GM21576 (cell line): ENCODE data around the gene HUNK.
"Not testable (repeated sequence)": the region's sequence is repeated elsewhere in the genome, so short reads cannot be mapped to it uniquely, and the experiment has no call there.

Source experiments
- ATAC-seq: cut with Tn5 transposase; IDR thresholded peaks from one replicate; pipeline ENCODE4 v1.9.1; 2021; ENCODE audit warnings: mild to moderate bottlenecking, moderate library complexity; ENCODE audit not compliant: unreplicated experiment

HUNK gene

GRCh38 chr21:31993826-31994825, 121.3 kb downstream of the HUNK start:
- no peak for ATAC-seq

GRCh38 chr21:31997191-31997590, 124.4 kb downstream of the HUNK start:
- ATAC-seq = no peak

- ATAC-seq = no peak
Measured at GRCh38 chr21:31999810-32000468, 127.1 kb downstream of the HUNK start.

GRCh38 chr21:32001390-32001789, 128.6 kb downstream of the HUNK start:
- ATAC-seq = no peak

- no peak for ATAC-seq
Measured at GRCh38 chr21:32003411-32003810, 130.6 kb downstream of the HUNK start.

GRCh38 chr21:32004291-32004690, 131.5 kb downstream of the HUNK start:
- no peak for ATAC-seq

- no peak for ATAC-seq
Measured at GRCh38 chr21:32007456-32007855, 134.6 kb downstream of the HUNK start.

DNA sequence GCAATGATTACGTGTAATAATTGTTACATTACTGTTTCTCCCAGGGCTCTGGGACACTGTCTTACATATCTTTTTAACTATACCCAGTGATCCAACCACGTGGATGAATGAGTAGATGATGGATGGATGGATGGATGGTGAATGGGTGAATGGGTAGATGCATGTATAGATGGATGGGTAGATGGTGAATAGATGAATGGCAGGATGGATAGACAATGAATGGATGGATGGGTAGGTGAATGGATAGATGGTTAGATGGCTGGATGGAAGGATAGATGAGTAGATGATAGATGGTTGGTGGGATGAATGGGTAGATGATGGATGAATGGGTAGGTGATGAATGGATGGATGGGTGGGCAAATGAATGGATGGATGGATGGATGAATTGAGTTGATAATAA, 135.9 kb downstream of the HUNK start:
- no peak for ATAC-seq

DNA sequence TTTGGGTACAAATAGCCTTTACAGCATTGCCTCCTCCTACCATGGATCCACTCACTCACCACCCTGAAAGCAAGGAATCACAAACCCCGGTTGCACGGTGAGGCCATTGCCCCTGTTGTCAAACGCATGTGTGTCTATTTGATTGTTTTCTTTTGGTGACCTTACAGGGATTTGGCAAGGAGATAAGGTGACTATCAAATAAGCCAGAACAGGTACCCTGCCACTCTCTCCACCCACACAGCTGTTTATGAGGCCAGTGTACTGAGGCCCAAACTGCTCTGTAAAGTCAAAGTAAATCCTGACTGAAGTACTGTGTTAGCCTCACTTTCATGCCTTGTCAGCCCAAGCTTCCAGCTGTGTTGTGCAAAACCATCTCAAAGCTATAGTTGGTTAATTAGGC, 136.4 kb downstream of the HUNK start:
- no peak for ATAC-seq

GRCh38 chr21:32015461-32016139, 142.8 kb downstream of the HUNK start:
- ATAC-seq = no peak

DNA sequence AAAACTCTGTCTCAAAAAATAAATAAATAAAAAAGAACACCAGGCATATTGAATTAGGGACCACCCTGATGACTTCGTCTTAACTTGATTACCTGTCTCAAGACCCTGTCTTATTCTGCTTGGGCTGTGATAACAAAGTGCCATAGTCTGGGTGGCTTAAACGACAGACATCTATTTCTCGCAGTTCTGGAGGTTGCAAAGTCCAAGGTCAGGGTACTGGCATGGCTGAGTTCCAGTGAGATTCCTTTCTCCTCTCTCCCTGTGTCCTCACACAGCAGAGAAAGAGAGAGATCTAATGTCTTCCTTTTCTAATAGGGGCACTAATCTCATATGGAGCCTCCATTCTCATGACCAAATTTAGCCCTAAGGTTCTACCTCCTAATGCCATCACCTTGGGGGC, 145.6 kb downstream of the HUNK start:
- no peak for ATAC-seq

DNA sequence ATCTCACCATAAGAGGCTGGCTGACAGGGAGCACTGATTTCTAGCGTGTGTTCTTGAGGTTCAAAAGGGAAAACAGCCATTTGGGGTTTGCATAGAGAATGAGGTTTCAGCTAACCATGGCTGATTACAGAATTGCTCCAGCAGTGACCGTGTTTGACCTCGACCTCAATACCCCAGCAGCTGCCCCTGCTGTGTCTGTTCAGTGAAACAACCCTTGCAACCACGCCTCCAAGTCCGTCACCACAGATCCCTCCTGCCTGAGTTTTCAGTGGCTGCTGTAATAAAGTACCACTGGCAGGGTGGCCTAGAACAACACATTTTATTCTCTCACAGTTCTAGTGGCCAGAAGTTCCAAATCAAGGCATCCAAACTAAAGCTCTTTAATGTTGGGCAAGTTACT, 147.7 kb downstream of the HUNK start:
- ATAC-seq = no peak

GRCh38 chr21:32021319-32021994, 148.6 kb downstream of the HUNK start:
- no peak for ATAC-seq

- ATAC-seq = no peak
Measured at GRCh38 chr21:32022146-32022545, 149.3 kb downstream of the HUNK start.

DNA sequence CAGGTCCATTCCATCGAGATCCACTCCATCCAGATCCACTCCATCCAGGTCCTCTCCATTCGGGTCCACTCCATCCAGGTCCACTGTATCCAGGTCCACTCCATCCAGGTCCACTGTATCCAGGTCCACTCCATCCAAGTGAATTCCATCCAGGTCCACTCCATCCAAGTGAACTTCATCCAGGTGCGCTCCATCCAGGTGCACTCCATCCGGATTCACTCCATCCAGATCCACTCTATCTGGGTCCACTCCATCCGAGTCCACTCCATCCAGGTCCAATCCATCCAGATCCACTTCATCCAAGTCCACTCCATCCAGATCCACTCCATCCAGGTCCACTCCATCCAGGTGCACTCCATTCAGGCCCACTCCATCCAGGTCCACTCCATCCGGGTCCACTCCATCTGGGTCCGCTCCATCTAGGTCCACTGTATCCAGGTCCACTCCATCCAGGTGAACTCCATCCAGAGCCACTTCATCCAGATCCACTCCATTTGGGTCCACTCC, 157.4 kb downstream of the HUNK start:
- ATAC-seq = no peak

DNA sequence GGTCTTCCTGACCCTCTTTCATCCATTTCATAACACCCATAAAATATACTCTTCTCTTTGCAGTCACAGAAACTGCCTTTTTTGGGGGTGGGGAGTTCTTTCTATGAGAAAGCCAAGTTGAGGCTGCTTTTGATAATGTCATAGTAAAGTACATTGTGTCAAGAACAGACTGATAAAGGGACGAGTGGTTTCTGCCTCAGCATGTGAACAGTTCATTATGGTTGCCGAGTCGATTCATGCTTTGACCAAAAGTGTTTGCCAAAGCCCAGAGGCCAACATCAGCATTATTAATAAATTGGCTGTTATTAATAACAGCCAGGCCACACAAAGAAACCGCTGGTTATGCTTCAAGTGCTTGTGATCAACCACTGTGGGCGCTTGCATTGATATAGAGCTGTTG, 162.0 kb downstream of the HUNK start:
- no peak for ATAC-seq

DNA sequence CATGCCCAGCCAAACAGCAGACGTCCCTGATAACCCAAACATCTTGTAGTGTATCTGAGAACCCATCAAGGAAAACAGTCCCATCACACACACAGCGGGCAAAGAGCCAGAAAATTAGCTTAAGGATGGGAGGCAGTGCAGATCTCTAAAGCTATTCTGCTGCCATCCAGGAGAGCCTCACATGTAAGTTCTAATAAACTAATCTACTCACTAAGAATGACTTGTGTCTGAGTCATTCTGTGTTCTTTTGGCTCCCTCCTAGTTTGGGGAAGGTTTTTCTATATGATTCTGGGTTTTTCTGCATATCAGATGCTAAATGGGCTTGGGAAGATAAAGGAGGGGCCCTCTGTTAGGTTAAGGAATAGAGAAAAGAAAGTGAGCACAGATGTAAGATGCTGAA, 162.8 kb downstream of the HUNK start:
- ATAC-seq = no peak

GRCh38 chr21:32036756-32037155, 163.9 kb downstream of the HUNK start:
- ATAC-seq = no peak

DNA sequence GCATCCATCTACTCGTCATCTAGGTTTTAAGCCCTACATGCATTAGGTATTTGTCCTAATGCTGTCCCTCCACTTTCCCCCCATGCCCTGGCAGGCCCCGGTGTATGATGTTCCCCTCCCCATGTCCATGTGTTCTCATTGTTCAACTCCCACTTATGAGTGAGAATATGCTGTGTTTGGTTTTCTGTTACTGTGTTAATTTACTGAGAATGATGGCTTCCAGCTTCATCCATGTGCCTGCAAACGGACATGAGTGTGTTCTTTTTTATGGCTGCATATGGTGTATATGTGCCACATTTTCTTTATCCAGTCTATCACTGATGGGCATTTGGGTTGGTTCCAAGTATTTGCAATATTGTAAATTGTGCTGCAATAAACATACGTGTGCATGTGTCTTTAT, 165.9 kb downstream of the HUNK start:
- not testable (repeated sequence) for ATAC-seq

- no peak for ATAC-seq
Measured at GRCh38 chr21:32043458-32043857, 170.6 kb downstream of the HUNK start.
